Stimulated activated CD4-positive, alpha-beta T cell treated with anti-CD3 and anti-CD28 coated beads, Interleukin-15, amount 100 ng/mL, for 1 hour (primary cell): Measurements from ENCODE around the gene MAGI1.

ENCODE experiments used
- DNase-seq, 2 donors: peaks; one replicate each; pipeline ENCODE4 v3.0.0-alpha.2; 2020; ENCODE audit warnings: low read depth in 1 of 2, low spot score in 1 of 2

MAGI1 gene

DNA sequence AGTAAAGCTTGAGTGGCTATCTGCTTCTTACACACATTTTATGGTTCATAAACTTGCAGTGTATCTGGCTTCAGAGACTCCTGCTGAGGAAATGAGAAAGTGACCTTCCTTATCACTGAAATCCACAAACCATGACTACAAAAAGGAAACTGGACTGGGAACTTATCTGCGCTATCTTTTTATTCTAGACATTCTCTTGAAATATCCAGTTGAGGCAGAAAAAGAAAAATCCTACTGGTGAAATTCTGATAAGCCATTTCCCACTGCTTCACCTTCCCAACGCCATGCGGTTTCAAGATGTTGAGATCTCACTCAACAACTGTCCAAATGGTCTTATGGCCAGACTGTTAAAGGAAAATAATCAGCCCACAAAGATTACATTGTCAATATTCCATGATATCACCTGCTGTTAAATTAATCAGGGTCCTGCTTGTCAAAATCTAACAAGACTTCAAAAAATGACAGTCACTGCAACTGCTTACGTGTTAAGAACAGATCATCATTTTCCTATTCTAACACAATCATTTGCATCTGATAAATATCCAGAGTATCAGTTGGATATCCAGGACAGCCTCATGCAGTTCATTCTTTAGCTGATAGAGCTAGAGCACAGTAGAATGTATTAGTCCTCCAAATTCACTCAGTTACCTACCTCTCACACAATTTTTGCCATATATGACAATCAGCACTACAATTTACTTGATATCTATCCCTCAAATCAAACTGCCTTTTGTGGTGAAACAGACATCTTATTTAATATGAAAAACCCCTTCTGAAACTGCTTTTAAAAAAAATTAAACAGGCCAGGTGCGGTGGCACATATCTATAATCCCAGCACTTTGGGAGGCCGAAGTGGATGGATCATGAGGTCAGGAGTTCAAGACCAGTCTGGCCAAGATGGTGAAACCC, 538.1 kb downstream of the MAGI1 start:
- no peak for DNase-seq

DNA sequence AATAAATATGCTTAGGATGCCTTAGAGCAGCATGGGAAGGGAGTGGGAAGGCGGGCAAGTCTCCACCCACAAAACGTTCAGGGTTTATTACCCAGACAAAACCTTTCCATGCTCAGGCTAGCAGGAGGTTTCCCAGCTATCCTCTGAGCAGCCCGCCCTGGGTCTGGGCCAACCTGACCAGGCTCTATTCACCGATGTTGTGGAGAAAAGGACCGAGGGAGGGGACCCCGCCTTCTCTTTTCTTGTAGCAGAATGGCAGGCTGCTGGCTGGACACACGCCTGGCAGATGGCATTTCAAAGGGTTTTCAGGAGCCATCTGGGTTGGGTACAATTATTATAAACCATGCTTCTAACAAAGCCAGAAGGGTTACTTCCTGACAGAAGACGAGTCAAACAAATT, 540.9 kb downstream of the MAGI1 start:
- no peak for DNase-seq

DNA sequence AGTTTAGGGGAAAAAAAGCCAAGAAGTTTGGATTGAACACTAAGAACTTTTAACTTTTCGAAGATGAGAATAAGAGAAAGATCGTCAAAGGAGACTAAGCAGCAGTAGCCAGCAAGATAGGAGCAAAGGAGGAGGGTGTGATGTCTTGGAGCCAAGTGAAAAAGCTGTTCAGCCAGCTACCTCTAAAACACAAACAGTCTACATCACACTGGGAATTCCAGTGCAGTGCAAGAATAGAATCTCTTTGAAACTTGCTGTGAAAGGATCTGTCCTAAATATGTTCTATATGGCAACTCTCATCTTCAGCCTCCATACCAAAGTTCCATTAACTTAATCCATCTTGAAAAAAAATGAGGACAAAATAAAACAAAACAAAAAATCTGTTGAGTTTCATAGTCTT, 541.5 kb downstream of the MAGI1 start:
- no peak for DNase-seq

DNA sequence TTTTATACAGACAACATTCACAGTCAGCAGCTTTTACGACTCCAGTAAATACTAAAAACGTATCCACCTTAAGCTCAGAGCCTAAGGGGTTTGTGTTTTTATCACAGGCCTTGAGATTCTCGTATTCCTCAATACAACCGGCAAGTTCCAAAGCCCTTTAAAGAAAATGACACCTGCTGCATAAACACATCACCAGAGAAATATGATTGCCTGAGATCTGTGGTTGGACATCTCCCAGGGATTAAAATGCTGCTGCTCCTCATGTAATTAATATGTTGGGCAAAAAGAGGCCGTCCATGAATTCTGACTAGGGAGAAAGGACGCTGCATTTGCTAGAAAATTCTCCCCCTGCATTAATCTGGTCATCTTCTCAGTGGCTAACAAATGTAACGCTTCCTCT, 544.8 kb downstream of the MAGI1 start:
- no peak for DNase-seq

DNA sequence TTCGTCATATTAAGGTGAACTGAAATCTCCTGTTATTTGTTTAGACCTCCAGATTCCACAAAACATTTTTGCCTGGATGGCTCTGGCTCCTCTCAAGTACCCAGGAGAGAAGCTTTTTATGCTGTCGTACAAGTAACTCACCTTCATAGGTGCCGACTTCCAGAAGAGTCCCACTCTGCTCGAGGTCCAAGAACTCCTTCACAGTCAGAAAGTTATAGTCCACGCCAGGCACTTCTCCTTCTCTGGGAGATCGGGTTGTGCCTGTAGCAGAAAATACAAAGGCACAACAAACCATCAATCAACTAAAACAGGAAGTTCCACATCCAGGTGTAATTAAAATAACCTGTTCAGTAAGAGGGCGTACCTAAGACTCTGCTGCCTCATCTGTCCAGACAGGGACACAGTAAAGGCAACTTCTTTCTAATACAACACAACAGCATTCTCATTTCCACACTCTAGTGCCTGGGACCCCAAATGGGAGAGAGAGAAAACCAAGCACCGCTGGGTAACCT, 545.3 kb downstream of the MAGI1 start:
- DNase-seq: no peak

DNA sequence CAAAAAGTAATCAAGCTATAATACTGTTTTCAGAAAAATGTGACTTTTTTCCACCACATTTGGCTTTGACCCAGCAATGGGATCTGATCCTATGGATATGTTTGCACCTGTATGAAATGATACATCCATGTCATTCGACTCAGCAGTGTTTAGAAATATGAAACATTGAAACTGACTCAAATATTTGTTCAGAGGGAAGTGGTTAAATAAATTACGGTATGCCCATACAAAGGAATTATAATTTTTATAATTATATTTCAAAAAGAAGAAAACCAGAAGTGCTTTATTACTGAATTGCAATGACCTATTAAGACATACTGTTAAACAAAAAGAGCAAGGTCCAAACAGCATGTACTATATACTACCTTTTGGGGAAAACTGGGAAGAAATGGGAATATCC, 546.5 kb downstream of the MAGI1 start:
- DNase-seq: no peak

DNA sequence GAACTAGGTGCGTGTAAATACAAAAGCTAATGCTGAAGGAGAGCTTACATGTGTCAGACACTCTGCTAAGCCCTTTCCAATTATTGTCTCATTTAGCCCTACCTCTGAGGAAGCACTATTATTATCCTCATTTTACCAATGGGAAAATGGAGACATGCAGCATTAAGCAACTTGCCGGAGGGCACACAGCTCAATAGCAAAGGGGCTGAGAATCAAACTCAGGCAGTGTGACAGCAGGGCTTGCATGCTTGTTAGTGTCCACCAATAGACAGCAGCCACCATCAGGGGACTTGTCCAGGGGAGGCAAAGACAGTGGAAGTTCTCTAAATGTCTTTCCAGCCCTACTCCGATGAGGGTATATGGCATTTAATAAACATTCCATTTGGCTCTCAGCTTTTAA, 548.6 kb downstream of the MAGI1 start:
- DNase-seq: no peak

DNA sequence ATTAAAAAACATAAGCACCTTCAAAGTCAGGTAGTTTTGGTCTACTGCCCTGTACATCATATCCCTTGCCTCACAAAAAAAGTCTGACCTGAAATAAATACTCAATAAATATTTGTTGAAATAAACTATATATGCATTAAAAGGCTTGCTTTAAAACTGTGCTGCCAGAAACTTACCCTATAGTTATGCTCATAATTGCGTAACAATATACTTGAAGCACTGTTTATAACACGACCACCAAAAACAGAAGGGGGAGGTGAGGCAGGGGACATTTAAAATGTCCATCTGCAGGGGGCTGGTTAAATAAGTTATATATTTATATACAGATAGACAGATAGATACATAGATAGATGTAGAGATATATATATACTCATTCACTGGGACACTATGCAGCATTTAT, 549.5 kb downstream of the MAGI1 start:
- no peak for DNase-seq

DNA sequence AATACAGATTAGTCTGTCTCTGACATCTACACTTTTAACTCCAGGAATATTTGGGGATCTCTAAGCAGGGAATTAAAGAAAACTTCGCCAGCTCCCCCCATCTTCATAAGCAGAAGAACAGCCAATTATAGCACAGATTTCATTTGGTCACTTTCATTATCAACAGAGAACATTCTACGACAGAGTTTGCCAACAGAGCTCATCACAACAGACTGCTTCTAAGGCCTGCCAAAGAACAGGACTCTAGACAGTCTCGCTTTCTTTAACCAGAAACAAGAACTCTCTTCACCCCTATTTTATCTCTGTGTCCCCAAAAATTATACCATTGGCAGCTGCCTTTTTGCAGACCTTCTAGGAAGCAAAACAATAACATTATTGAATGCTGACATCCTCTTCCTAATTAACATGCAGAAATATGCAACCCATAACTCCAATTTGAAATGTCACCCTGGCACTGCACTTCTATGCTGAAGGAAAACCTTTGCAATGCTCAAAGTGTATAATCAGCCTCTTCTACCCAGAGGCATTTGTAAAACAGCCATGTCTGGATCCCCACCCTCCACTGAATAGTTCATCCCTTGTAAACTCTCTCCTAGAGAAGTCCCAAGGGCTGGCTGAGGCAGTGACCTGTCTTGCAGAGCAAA, 552.8 kb downstream of the MAGI1 start:
- no peak for DNase-seq

DNA sequence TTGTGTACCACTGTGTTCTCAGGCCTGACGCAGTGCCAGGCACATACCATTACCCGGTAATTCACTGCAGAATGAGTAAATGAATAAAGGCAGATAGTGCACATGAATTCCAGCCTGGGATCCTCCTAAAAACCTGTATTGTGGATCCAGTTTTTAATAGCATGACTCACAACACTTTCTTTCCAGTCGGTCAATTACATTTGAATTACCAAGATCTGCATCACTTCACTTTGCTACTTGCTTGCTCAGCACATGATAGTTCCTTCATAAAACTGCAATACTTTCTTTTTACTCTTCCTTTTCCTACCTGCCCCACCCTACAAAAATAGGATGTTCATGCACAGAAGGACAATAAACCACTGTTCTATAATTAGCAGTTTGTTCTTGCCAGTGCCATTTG, 553.8 kb downstream of the MAGI1 start:
- DNase-seq: no peak

DNA sequence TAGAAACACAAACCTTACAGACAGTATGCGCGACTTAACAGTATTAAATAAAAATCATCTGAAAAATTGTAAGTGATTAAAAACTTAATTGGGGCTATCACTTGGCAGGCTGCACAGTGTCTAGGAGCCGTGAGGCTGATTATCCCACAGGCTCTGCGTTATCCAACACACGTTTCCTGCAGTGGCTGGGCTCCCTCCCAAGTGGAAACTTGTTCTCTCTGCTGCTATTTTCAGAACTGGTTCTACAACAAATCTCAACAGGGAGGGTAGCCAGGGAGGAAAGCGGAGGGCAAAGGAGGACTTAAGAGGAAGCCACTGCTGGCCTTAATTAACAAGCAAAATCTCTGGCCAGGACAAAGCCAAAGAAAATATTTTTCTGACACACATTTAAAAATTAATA, 555.2 kb downstream of the MAGI1 start:
- no peak for DNase-seq

DNA sequence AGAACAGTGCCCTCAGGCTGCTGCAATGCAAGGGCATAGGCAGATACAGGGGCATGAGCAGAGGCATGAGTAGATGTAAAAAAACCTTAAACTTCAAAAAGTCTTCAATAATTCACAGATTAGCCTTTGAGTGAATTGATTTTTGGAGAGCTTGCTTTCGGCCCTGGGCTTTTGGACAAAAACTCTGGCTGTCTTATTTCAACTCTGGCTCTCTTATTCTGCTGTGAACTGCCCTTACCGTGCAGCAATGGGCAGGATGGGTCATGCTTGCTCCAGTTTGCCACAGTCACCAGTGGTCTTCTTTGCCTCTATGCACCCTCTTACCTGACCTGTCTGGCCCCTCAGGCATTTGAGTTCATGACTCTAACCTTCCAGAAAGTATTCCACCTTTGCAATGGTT, 555.7 kb downstream of the MAGI1 start:
- DNase-seq: no peak

DNA sequence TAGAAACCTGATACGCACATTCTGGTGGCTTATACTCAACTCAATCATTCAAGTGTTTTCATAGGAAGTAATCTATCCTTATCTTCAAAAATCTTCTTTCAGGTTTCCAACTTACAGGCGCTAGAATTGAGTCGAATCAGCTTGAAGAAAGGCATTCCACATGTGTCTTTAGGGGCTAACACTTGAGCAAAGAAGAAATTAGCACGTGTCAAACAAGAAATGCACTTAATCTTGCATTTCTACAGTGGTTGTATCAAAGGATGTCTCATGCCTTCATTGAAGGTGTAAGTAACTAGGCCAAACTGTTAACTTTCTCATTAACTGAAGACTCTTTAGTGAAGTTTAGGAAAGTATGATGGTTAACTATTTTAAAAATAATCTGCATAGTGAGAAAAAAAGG, 557.6 kb downstream of the MAGI1 start:
- no peak for DNase-seq

DNA sequence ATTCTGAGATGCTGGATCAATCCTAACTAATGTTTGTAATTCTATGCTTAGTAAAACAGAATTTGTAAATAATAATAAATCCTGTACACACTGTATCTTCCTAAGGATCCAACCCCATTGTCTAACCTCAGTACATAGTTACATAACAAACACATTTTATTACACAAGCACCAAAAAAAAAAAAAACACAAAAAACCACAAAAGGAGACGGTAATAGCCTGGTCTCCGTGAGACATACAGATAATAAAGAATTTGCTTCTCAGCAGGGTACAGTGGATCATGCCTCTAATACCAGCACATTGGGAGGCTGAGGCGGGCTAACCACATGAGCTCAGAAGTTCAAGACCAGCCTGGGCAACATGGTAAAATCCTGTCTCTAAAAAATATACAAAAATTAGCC, 558.7 kb downstream of the MAGI1 start:
- no peak for DNase-seq

DNA sequence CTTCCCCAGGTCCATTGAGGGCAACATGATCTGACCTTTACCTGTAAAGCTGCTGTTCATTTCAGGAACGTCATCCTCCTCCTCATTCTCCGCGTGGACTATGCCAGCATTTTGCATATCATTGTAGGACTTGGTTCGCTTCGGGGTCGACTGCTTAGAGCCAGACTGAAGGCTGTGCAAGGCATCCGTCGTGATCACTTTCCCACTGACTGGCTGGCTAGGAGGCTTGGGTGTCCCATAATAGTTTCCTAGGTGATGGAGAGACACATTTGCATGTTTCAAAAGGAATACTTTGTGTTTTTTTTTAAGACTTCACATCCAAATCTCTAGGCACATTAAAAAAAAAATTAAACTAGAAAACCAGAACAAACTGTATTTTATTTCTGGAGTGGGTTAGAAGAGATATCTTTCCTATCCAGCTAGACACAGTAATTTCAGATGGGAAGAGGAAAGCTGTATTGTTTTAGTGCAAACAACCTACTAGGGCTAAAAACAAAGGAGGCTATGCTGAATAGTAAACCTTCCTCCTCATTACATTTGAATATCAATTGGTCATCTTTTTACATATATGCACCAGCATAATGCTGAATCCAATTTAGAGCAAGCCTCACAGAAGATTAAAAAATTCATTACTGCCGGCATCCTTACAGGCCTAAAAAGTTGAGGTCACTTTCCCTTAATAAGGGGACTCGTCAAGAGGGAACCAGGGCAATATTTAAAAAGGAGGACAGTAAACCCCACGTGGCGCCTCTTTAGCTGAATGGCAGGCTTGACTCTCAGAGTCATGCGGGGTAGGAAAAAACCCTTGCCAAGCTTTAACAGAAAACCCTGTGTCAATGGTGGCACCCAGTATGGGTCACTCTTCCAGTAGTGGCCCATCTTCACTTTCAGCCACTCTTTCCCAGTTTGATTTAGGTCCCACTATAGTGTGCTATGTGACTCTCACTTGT, 559.9 kb downstream of the MAGI1 start:
- no peak for DNase-seq

DNA sequence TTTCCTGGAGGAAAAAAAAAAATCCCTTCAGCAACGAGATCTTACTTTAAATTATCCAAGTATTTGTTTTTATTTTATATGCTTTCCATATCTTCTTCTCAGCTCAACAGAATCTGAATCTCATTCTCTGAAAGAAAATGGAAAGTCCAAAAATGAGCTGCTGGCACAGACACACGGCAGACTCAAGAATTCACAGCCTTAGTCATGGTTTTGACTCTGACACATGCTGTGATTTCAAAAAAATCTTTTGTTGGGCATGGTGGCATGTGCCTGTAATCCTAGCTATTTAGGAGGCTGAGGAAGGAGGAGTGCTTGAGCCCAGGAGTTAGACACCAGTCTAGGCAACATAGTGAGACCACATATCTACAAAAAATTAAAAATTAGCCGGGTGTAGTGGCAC, 565.0 kb downstream of the MAGI1 start:
- no peak for DNase-seq

DNA sequence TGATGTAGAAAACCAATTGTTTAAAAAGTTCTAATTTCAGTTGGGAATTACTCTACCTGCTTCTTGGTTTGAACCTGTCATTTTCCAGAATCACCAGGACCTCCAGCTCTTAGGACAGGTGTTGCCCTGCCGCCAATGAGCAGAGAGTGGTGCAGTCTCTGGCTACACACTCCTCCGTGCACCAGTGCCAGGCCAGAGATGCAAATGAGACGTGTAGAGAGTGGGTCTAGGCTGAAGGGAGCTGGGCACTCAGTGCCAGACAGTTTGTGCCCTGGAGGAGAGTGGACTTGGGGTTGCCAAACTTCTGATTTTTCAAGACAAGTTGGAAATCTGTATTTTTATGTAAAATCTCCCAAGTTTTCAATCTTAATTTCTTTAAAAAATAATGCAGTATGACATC, 566.2 kb downstream of the MAGI1 start:
- DNase-seq: no peak

DNA sequence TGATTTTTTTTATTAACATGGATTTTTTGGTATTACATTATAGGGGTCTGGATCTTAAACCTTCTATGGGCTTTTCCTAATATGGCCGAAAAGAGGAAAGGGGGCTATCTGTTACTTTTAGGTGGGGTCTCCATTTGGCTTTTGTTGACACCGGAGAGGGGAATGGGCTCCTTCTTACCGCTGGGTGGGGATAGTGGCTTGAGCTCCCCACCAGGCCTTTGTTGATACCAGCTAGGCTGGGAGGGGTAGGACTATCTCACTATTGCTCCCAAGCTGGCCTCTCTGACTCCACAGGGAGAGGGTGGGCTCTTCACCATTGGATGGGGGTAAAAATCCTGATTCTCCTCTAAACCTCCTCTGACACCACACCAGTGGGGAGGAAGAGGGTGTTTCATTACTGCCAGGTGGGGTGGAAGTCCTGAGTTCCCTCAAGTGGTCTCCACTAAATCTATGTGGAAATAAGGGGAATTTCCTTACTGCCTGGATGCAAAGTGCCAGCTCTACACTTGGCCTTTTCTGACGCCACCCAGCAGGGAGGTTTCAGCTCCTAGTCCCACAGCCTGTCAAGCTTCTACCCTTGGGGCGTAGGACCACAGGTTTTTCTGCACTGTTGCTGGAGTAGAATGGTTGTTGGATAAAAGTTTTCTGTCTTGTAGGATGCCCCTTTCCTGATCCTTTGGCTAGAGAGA, 572.3 kb downstream of the MAGI1 start:
- no peak for DNase-seq

DNA sequence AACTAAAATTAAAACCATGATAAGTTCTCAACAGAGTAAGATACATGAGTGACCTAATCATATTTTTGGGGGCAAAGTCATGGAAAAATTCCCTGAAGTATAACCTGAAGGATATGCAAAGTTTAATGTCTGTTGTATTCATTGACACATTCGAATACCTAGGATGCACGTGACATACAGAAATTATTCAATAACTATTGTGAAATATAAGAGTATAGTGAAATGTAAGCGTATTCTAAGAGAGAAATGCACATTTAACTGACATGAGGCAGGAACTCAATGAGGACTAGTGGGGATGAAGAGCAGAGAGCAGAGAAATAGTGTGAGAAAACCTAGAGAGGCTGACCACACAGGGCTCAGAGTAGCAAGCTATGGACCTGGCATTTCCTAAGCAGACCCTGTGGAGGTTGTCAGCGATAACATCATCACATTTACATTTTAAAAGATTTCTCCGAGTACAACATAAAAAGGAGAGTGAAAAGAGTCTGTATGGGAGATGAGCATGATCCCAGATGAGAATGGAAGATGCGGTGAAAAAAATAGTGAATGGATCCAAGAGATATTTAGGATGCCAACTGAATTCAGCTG, 588.8 kb downstream of the MAGI1 start:
- no peak for DNase-seq

DNA sequence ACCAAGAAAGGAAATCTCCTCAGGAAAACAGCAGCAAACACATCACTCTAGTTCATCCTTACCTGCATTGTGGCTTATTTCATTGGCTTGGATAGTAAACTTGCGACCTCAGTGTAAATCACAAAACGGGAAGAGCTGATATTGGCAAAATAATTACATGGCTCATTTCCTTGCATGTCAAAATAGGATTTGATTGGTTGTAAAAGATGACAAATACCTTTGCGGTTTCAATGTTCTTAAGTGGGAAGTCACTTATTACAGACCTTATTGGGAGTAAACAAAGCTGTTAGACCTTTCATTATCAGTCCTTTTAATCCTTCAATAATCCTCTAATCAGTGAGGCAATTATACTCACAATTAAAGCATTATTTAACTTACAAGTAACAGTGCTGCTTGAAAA, 590.6 kb downstream of the MAGI1 start:
- no peak for DNase-seq
